Fibroblast of skin of abdomen (primary cell): ENCODE measurements around the gene COL15A1.

Experiments used
- DNase-seq: peaks from one replicate; pipeline ENCODE4 v3.0.0-alpha.2; 2013

Gene COL15A1

DNA sequence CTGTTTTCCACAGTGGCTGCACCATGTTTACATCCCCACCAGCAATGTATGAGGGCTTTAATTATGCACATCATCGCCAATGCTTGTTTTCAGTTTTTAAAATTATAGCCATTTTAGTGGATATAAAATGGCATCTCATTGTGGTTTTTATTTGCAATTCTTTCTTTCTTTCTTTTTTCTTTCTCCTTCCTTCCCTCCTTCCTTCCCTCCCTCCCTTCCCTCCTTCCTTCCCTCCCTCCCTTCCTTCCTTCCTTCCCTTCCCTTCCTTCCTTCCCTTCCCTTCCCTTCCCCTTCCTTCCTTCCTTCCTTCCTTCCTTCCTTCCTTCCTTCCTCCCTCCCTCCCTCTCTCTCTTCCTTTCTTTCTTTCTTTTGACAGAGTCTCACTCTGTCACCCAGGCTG, 6.6 kb downstream of the COL15A1 start:
- no peak for DNase-seq

DNA sequence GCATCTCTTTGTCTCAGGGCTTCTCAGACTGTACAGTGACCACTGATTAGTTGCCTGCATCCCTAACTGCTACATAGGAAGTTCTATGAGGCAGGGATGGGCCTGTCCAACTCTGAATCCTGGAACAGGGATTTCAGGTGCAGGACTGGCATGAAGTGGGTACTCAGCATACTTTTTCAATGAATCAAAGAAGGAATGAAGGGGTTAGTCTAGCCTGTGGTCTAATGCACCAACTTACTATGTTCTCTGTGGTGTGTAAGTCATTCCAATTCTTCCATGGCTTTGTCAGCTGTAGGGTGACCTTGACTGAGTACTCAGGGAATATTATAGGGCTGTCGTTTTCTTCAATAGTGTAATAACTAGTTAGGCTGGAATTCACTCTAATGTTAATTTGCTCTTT, 8.3 kb downstream of the COL15A1 start:
- no peak for DNase-seq

DNA sequence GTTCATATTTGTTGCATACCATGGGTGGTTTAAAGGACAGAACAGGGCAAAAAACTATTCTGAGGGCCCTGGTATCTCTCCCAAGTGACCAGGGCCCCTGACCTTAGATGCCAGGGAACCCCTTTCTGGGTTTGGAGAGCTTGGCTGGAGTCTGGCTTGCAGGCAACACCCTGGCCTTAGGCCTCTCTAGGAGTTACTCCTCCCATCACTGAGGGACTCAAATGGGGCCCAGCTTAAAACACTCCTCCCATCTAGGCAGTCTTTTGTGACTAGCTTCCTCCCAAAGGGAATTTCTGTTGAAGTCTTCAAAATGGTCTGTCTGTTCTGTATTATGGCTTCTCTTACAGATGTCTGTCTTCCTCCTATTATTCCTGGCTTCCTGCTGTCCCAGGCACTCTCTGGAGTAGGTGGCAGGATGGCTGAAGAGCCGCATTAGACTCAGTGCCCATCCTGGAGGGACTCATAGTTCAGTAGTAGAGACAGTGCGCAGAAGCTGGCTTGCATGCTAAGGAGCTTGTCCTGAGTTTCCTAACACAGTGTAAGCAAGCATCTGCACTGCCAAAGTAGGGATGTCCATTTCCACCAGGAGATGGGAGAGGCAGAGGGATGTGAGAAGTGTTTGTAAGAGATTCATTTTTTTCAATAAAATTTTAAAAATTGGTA, 10.0 kb downstream of the COL15A1 start:
- DNase-seq: no peak

DNA sequence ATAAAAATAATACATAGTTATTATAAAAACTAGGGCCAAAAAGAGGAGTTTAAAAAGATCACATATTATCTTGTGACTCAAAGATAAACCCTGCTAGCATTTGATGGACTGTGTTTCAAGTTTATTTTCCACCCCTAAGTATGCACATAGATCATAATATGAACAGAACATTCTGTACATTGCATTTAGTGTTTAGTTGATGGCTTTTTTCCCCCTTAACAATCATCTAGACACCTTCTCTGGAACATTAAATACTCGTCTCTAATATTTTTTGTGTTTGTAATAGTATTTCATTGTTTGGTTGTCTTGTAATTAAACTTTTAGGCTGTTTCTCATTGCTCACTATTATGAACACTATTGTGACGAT, 10.5 kb downstream of the COL15A1 start:
- no peak for DNase-seq

DNA sequence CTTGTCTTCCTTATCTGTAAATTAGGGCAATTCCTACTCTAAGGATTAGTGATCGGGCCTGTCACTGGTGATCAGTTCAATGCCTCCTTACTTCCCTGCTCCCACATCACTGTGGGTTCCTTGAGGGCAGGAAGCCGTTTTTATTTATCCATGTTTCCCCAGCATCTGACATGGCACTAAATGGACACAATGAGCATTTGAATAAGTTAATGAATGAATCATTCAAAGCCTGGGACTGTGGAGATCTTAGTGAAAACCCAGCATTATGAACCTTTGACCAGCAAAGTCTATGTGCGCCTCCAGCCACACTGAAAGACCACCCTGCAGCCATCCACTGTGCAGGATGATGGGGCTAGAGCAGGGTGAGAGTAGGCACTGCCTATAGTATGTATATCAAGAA, 11.6 kb downstream of the COL15A1 start:
- DNase-seq: no peak

DNA sequence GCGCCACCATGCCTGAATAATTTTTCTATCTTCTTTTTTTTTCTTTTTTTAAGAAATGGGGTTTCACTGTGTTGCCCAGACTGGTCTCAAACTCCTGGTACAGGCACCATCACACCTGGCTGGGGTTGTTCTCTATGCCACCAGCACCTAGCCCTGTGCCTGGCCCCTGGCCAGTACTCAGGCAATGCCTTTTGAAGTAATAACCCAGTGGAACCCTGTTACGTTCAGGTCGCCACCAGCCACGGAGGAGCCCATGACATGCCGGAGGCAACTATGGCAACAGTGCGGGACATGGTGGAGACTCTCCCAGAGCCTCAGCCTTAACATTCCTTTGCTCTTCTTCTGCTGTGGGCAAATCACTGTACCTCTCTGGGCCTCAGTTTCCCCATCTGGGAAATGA, 14.1 kb downstream of the COL15A1 start:
- DNase-seq: no peak

DNA sequence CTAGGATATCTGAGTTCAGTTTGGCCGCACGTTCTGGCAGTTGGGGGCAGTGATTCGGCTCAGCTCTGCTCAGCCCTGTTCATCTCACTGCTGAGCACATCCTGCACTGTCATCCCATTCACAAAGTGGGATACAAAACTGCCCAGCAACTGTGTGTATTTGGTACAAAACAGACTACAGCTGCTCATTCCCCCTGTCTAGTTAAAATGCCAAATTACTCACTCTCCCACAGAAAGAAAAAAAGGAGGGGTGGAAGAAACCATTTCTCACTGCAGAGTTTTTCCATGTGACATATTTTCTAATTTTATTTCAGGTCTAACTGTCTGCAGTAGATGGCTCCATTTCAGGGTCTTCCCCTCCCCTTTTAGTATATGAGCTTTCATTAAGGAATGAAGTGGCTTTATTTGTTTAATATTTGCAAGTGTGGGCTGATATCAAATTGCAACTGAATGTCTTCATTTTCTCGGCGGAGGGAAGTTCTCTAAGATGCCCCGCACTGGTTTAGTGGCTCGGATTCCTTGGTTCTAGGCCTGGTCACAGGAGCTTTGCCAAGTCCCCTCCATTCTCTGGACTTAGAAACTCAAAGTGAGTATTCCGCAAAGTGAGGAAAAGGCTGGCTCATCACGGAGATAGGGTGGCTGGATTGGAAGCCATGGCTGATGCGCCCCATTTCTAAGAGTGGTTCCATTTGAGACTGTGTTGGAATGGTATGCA, 14.7 kb downstream of the COL15A1 start:
- DNase-seq: peak; percentile 95

DNA sequence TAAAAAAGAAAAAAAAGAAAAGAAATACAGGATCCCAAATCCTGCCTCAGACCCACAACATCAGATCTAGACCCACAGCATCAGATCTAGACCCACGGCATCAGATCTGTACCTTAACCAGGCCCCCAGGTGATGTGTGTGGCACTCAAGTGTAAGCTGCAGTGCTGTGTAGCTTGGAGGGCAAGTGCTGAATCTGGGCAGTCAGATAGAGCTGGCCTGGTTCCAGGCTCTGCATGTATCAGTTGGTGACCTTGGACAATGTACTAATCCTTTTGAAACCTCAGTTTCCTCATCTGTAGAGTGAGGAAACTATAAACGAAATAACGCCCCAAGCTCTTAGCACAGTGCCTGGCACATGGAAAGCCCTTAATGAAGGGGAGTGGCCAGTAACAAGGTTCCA, 16.7 kb downstream of the COL15A1 start:
- DNase-seq: no peak

DNA sequence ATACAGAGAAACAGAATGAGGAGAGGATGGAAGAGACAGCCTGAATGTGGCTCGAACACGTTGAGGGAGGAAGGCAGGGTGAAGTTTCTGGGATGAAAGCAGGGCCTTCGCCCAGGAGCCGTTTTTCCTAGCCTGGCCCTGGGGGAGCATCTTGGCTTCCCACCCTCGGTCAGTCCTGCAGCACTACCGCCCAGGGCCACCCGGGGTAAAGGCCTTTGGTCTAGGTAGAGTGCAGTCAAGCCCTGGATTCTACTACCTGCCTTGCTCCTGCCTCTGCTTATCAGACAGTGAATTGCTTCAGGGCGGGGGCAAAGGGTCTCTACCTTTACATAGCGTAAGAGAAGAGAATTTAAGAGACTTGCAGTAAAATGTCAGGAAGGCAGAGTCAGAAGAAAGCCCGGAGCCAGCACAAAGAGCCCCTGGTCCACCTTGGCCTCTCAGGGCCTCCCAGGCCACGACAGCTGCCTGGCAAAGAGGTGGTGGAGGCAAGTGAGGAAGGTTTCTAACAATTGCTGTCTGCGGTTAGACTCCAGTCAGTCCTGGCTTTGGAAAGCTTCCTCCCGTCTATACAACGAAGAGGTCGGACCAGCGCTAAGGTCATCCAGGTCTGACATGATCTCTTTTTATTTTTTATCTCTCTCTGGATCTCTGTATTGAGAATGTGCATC, 17.9 kb downstream of the COL15A1 start:
- DNase-seq: no peak

DNA sequence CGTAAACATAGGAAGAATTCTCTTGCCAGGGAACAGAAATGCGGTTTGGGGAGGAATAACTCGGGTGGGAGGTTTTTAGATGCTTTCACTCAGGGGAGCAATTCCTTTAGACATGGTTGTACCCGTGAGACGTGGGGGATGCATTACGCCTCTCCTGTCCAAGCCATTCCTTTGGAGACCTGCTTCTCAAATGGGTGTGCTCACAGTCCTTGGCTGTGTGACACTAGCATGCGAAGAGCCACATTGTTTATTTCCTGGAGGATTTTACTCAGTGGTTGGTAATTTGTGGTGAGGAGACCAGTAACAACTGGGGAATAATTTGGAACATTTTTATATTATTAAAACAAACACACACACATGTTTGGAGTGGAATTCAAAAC, 18.5 kb downstream of the COL15A1 start:
- DNase-seq: peak; percentile 66

DNA sequence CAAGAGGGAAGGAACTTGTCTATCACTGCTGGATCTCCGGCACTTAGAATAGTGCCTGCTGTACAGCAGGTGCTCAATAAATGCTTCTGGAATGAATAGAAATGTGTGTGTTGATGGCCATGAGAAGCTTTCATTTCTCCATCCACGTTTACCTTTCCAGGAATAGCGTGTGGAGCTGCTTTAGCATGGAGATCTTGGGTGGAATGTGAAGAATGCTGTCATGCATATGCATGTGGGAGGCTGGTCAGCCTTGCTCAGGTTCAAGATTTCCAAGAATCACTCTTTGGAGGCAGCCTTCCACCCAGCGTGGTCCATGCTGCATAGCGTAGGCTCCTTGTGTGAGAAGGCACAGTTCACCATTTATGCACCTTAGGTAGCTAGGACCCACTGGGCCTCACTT, 19.2 kb downstream of the COL15A1 start:
- DNase-seq: peak; percentile 50

DNA sequence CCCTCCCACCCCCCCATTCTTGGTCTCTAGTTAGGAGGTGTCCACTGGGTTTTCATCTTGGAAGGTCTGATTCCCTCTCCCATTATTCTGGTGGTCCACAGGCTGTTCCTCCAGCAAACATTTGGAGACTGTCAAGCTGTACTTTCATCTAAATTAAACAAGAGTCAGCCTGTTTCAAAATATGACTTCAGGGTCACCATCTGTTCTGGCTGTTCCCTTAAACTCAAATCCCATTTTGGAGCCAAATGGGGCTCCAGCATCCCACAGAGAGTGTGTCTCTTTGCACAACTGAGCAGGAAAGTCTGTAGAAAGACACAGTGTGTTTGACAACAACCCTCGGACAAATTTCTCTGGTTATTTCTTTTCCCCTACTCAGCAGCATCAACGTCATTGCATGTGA, 20.5 kb downstream of the COL15A1 start:
- DNase-seq: no peak

DNA sequence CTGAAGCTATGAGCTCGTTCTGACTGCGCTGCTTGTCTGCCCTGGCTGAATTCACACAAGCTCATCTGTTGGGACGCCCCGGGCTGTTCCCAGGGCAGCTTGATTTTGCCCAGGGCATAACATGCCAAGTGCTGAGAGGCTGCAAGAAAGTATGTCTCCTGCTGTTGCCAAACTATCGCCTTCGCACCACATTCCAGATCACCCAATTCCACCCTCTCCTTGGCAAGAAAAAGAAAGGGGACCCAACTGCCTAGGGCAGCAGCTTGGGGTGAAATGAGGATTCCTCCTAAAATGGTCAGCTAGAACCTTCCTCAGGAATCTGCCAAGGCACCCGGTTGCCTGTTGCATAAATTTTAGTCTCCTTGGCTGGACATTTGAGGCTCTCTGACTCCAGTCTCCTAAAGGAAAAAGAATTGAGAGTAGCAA, 21.2 kb downstream of the COL15A1 start:
- DNase-seq: no peak

DNA sequence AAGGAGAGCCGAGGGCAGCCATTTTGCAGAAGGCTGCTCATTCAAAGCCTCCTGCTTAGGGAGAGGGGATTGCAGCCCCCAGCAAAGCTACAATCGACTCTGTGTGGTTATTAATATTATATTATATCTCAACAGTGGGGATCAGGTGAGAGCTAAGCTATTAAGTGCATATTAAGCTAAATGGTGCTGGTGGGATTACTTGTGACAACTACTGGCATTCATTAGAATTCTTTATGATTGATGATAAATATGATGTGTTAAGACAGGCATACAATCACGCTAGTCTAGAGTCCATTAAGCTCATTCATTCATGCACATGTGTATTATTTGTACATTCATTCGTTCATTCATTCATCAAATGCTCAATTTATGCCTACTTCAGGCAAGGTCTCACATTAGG, 23.0 kb downstream of the COL15A1 start:
- no peak for DNase-seq

DNA sequence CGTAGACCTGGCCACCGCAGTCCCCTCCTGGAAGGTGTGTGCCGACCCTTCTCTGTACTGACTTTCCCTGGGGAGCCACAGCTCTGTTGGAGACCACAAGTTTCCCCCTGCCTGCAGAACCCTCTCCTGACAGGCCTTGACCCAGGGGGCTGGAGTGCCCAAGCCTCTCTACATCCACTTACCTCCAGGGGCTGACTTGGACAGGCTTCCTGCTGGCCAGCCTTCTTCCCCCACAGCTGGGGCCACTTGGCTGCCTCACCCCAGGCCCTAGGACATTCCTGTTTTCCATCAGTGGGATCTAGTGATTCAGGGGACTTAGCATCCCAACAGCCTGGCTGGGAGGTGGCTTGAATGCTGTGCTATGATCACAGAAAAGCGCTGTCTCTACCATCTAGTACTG, 23.6 kb downstream of the COL15A1 start:
- DNase-seq: no peak

DNA sequence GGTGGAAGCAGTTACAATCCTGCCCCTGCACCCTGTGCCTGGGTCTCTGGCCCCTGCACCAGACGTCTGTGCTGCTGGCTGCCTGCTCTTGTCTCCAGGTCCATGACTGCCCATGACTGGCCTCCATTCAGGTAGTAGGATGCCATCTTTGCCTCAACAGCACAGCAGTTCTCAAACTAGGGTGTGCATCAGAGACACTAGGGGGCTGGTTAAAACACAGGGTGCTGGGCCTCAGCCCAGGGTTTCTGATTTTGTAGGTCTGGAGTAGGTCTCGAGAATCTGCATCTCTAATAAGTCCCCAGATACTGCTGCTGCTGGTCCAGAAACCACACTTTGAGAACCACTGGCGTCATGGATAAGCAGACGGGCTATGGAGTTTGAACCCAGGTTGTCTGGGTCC, 24.0 kb downstream of the COL15A1 start:
- DNase-seq: no peak

DNA sequence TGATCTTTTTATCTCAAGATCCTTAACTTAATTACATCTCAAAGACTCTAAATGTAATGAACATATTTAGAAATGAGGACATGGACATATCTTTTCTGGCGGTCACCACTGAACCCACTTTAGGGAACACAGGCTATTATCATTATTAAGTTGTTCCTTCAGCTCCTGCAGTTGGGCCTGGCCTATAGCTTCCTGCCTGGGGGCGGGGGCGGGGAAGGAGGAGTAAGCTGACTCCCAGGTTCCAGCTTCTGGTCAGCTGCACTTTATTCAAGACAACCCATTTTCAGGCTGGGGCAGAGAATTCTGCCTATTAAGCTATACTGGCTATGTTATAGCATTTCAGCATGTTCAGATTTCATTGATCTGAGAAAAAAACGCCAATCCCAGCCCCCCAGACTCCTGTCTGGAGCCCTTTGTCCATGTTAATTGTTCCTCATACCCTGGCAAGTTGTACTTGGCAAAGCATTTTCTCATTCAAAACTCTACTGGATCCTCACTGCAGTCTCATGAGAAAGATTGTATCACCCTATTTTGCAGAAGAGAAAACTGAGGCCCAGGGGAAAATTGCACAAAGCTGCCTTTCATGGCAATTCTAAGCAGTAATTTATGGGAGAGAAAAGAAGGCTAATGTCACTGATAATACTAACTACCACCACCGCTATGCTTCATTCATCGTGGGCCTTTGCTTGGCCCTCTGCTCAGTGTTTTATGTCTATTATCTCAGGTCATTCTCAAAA, 25.1 kb downstream of the COL15A1 start:
- DNase-seq: no peak

DNA sequence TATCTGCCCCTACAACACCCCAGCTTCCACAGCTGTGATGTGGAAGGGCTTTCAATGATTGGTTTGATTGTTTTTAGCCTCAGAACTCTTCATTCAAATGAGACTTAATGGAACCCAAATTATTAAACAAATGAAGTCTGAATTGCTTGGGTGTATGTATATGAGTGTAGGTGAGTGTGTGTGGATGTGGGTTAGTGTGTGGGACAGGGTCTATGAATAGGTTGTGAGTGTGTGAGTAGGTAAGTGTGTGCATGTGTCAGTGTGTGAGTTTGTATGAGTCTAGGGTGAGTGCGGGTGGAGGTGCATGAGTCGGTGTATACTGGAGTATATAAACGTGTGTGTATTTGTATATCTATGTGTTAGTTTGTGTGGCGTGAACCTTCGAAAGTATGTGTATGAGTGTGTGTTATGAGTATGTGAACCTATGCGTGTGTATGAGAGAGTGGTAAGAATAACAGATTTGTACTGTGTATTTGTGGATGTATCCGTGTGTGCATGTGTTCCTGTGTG, 26.9 kb downstream of the COL15A1 start:
- DNase-seq: no peak

DNA sequence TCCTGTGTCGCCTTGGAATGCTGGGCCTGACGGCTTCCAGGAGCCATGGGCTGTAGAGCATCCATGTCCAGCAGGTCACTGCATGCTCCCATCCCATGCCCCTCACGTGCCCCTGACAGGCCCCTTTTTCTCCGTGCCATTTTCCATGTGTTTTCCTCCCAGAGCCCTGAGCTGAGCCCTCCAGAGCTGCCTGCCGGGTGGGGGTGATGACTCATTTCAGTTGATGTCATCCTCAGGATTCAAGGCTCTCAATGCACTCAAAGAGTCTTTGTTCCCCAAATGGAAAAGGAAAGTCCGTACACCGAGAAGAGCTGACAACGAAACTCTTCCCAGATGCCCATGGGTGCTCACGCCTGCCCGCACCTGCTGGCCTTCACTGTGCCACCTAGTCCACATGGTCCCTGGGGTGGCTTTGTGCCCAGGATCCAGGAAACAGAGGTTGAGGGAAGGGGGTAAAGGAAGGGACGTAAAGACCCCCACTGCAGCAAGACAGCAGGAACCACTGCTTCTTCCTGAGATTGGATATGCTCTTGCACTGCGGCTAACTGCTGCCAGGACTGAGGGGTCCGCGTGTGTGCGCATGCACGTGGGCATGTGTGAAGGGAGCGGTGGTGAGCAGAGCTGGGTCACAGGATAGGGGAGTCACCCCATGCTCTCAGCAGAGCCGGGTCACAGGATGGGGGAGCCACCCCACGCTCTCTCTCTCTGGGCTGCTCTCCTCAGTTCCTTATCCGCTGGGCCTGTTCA, 27.6 kb downstream of the COL15A1 start:
- peak; percentile 80 for DNase-seq

DNA sequence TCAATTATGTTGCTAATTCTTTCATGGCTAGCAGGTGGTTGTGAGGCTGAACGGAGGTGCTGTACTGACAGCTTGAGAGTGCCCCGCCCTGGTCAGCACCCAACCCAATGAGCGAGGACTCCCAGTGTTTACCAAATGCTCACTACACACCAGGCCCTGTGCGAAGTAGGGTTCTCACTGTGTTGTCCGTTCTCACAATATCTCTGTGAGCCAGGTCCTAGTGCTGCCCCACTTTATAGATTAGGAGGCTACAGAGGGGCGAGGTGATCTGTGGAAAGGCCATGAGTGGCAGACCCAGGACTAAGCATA, 28.2 kb downstream of the COL15A1 start:
- DNase-seq: no peak

DNA sequence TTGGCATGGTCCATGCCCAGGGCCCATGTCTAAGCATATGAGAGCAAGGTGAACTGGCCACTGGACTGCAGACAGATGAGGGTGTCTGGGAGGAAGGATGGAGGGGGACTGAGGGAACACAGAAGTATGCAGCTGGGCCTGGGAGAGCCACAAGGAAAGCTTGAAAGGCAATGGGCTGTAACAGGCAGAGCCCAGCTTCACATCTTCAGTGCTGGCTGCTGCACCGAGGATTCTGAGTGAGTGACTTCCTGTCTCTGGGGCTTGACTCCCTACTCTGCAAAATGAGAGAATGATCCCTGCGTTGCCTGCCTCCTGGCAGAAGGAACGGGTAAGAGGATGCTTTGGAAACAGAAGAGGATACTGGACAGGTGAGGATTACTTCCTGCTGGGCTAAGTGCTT, 29.0 kb downstream of the COL15A1 start:
- DNase-seq: no peak

DNA sequence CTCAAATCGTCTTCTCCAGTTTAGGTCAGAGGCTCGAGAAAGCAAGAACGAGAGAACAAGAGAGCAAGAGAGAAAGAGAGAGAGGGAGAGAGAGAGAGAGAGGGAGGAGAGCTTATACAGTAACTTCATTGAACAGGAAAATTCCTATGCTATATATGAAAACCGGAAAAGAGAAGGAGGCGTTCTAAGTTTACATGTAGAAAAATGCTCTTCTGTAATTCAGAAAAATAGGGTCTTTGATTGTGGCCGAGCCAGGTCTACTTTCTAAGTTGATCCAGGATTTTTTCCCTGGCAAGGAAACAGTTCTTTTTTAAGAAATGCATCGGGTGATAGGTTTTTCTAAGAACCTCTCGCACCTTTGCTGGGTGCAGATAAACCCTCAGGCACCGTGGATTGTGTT, 29.5 kb downstream of the COL15A1 start:
- no peak for DNase-seq

DNA sequence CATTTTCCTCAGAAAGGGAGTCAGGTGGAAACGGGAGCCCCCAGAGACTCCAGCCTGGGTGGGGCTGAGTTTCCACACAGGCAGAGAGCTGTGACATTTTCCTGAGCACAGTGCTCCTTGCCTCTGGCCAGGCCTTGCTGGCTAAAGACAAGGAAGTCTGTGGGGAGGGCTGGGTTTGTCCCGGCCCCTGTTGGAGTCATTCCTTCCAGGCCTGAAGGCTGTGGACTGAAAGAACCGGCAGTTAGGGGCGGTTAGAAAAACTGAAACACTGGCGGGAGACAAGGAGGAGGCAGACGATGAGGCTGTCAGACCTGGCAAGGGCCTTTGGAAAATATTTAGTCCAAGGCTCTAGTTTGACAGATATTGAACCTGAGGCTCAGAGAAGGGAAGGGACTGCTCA, 29.9 kb downstream of the COL15A1 start:
- no peak for DNase-seq
